ENCODE data around the gene NR1H2.
"Not testable (repeated sequence)": the region's sequence is repeated elsewhere in the genome, so short reads cannot be mapped to it uniquely, and the experiment has no call there.

NR1H2 gene

GRCh38 chr19:50376166-50377050, at the start of gene NR1H2:
NR1H2 (plus strand) TSS chr19:50376457; CDS start chr19:50377606, 1,149 bp downstream.
- DNase-seq (ENCODE audit: low read depth in 2 of 2), result peak; percentile 85 to 91

GRCh38 chr19:50327013-50327412, 49.2 kb upstream of the NR1H2 start:
- DNase-seq (ENCODE audit: low read depth in 2 of 2), result no peak

- DNase-seq (ENCODE audit: low read depth in 2 of 2), result no peak
These were observed 48.6 kb upstream of the NR1H2 start for GRCh38 chr19:50327461-50328223.

- DNase-seq (ENCODE audit: low read depth in 2 of 2), result no peak
These were observed 47.9 kb upstream of the NR1H2 start for GRCh38 chr19:50328224-50328872.

GRCh38 chr19:50328873-50329145, 47.4 kb upstream of the NR1H2 start:
- no peak for DNase-seq (ENCODE audit: low read depth in 2 of 2)

- peak; percentile 49 to 86 for DNase-seq (ENCODE audit: low read depth in 2 of 2)
These were observed 46.9 kb upstream of the NR1H2 start, which contains the start of gene KCNC3 for GRCh38 chr19:50329146-50329925. KCNC3 (minus strand) TSS chr19:50329377; CDS start chr19:50329082, 295 bp downstream.

GRCh38 chr19:50329926-50330294, 46.3 kb upstream of the NR1H2 start:
- not testable (repeated sequence) for DNase-seq (ENCODE audit: low read depth in 2 of 2)

GRCh38 chr19:50330365-50331078, 45.7 kb upstream of the NR1H2 start:
- peak; percentile 26 to 57 for DNase-seq (ENCODE audit: low read depth in 2 of 2)

- DNase-seq (ENCODE audit: low read depth in 2 of 2), result no peak
These were observed 44.9 kb upstream of the NR1H2 start for GRCh38 chr19:50331221-50331993.

GRCh38 chr19:50331994-50332243, 44.3 kb upstream of the NR1H2 start:
- DNase-seq (ENCODE audit: low read depth in 2 of 2), result no peak

- DNase-seq (ENCODE audit: low read depth in 2 of 2), result no peak
These were observed 43.8 kb upstream of the NR1H2 start for GRCh38 chr19:50332244-50333038.

GRCh38 chr19:50333235-50333736, 43.0 kb upstream of the NR1H2 start:
- peak; percentile 54 to 76 for DNase-seq (ENCODE audit: low read depth in 2 of 2)

- peak; percentile 63 to 69 for DNase-seq (ENCODE audit: low read depth in 2 of 2)
These were observed 42.3 kb upstream of the NR1H2 start for GRCh38 chr19:50333737-50334617.

GRCh38 chr19:50334741-50335421, 41.4 kb upstream of the NR1H2 start:
- no peak for DNase-seq (ENCODE audit: low read depth in 2 of 2)

- DNase-seq (ENCODE audit: low read depth in 2 of 2), result not testable (repeated sequence)
These were observed 39.2 kb upstream of the NR1H2 start for GRCh38 chr19:50337031-50337430.

GRCh38 chr19:50340331-50340730, 35.9 kb upstream of the NR1H2 start:
- DNase-seq (ENCODE audit: low read depth in 2 of 2), result no peak

- no peak for DNase-seq (ENCODE audit: low read depth in 2 of 2)
These were observed 35.1 kb upstream of the NR1H2 start for GRCh38 chr19:50341091-50341564.
